LNCaP clone FGC (cell line): ENCODE measurements around the gene GRIN2C.

Experiments used
- DNase-seq: peaks from one replicate; pipeline ENCODE4 v3.0.0-alpha.2; 2011; ENCODE audit warnings: low read depth
- H3K4me3 ChIP-seq: 2 replicates; pipeline ENCODE4 v1.5.1; 2011; ENCODE audit warnings: mild to moderate bottlenecking, low read depth, low read length, control low read depth
- CTCF ChIP-seq: IDR thresholded peaks from 2 replicates; pipeline ENCODE4 v1.5.1; 2012; ENCODE audit warnings: mild to moderate bottlenecking; ENCODE audit not compliant: control insufficient read depth, insufficient read depth; ENCODE audit errors: extremely low read depth

The GRIN2C gene

DNA sequence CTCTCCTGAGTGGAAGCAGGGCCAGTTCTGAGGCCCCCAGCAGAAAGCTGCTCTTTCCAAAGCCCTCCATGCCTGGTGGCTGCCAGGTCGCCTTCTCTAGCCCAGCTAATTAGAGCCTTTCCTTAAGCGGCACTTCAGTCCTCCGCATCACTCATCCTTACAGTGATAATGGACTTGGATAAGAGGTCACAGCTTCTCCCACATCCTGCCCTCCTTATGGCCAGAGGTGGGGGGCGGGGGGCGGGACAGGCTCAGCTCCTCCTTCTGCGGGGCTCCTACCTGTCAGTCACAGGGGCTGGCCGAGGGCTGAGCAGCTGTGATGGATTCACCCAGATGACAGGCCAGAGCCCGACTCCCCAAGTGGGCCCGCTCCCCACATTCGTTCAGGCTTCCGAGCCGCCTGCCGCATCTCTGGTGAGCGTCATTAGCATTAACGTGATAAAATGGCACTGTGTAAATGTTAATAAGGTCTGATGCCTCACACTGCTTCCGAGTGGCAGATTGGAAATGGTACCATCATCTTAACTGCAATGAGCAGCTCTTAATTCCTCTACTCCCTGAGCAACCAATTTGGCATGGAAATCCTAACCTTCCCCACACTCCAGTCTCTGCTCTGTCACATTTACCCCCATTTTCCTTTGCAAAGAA, 41.3 kb downstream of the GRIN2C start:
- no peak for DNase-seq
- no peak overlapping the region for H3K4me3 ChIP-seq
- no peak for TF ChIP-seq CTCF

DNA sequence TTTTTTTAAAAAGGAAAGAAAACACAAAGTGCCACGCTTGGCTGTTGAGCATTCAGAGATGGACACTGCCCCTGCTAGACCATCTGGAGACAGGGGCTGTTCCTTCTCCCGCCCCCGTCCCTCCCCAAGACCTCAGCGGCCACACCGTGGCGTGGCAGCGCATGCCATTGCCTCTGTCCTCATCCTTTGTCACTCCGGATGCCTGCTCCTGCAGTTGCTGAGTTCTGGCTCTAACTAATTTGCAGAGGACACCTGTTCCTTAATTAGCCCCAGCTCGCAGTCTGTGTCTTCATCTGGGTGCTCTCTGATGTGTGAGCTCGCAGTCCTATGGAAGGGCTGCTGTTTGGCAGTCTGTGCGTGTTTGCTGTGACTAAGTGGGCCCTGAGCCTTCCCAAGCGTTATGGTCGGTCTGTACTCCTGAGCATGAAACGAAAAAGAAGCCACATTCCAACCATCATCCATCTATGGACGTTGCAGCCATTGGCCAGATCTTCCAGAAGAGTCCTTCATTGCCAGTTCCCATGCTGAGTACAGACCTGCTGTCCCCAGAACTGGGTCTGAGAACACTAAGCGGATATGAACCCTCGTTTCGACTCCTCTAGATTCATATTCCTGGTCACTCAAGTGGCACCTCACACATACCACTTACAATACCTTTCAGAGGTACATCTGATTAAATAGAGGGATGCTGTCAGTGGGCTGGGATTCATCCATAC, 42.6 kb downstream of the GRIN2C start:
- TF ChIP-seq CTCF = no peak
- H3K4me3 ChIP-seq = no peak overlapping the region
- no peak for DNase-seq

- no peak overlapping the region for H3K4me3 ChIP-seq
- DNase-seq = no peak
- no peak for TF ChIP-seq CTCF
Measured at GRCh38 chr17:74815550-74816370, 43.9 kb downstream of the GRIN2C start.

GRCh38 chr17:74815067-74815466, 44.6 kb downstream of the GRIN2C start:
- no peak for DNase-seq
- no peak for TF ChIP-seq CTCF
- no peak overlapping the region for H3K4me3 ChIP-seq

DNA sequence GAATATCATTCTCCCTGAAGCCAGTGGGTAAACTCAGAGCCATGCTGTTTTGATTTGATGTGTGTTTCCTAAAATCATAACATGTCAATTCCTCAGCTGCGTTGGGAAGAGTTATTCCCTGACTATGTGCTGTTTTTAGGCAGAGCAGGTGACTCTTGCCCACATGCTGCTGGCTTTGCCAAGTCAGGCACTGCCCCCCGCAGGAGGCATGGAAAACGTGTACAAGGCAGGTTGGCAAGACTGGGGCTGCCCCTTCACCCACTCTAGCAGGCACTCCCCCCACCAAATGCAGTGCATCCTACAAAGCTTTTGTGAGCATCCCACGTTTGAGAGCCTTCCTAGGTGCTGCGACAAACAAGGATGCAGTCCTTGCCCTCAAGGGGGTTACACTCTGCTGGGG, 45.2 kb downstream of the GRIN2C start:
- no peak overlapping the region for H3K4me3 ChIP-seq
- TF ChIP-seq CTCF = no peak
- no peak for DNase-seq

DNA sequence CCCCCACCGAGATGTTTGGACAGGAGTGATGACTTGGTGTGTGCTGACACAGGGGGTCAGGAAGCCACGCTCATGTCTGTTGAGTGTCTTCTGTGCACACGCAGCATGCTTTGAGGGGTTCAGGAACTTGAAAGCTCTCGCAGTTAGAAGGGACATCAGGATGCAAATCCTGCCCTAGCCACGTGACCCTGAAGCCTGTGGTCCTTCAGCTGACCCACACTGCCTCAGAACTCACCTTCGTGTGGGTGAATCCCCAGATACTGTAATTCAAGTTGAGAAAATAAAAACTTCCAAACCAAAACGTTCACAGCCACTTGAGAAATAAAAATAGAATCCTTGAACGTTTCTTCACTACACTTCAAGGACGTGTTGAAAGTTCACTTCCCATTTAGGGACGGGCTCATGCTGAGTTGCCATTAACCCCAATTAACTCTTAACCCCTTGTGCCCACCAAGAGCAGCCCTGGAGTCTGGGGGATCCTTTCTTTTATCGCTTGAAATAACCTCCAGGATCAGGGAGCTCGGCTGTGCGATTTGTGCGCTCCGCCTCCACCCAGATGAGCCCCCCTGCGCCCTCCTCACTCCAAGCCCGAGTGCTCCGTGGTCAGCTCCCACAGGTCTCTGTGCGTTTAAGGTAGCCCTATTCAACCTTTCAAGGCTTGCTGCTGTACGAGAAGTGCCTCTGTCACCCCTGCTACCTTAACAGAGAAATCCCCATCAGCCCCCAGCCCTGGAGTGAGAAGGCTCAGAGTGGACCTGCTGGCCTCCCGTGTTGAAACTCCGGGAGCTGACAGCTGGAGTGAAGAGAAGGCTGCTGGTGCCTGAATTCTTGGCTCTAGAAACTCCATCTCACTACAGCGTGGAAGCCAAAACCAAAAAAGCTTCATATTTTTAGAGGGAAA, 47.3 kb downstream of the GRIN2C start:
- H3K4me3 ChIP-seq = no peak overlapping the region
- no peak for DNase-seq
- no peak for TF ChIP-seq CTCF
